SK-N-MC (cell line): ENCODE results near the gene IL6.

Experiments used
- EZH2 ChIP-seq: fragments of 200-600 bp; sonication (generic); IDR thresholded peaks from one replicate; pipeline ENCODE4 v1.6.1; 2017; ENCODE audit warnings: antibody characterized with exemption
- FOXP2 ChIP-seq: optimal IDR thresholded peaks from 2 replicates; pipeline ENCODE3; 2011; ENCODE audit warnings: mild to moderate bottlenecking, moderate library complexity; ENCODE audit not compliant: insufficient read depth; ENCODE audit errors: extremely low read length, control extremely low read depth
- POLR2AphosphoS5 ChIP-seq: IDR thresholded peaks from 2 replicates; pipeline ENCODE4 v1.6.1; 2012; ENCODE audit warnings: mild to moderate bottlenecking, low read depth, low read length, borderline replicate concordance

DNA sequence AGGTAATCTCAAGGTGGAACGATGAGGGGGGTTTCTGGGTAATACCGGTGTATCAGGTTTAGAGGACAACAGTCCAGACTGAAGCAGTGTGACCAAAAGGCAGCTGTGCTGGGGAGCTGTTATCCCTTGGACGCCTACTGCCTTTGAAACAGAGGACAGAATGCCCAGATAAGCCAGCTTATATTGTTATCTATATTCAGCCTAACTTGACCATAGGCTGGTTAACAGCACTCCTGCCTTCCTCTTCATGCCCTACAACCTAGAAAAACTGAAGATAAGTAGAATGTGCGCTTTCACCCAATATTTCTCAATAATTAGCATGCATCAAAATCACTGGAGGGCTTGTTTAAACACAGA lies 44.9 kb downstream of the IL6 start:
- TF ChIP-seq EZH2 (no peak), POLR2AphosphoS5 (no peak), FOXP2 (no peak)
